HG03571 (cell line): ENCODE results near the gene OSBPL5.

Source experiments
- ATAC-seq: cut with Tn5 transposase; IDR thresholded peaks from one replicate; pipeline ENCODE4 v1.9.1; 2021; ENCODE audit not compliant: unreplicated experiment

OSBPL5 gene

DNA sequence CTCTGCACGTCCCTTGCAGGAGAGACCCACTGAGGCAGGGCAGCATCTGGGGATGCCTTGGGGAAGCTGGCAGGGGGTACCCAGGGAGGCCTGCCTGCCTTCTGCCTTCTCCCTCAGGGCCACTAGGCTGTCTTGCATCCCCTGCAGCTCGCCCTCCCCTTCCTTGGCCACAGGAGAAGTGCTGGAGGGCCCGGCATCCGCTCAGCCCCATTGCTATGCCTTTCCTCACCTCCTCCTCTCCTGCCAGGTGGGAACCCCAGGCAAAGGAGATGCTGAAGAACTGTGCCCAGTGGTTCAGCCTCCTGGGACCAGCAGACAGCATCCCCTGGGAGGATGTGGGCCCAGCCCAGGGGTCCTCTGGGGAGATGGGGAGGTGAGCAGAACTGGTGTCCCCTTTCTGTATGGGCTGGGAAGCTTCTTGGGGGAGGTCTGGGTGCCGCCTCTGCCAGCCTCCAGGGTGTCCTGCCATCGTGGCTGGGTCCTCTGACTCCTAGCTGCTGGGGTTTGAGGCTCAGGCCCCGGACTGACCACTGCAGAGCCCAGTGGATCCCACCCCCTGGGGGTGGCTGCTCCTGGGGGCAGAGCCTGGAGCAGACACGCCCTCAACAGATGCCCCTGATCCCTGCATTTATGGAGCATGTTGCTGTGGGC, 32.9 kb upstream of the OSBPL5 start:
- no peak for ATAC-seq

DNA sequence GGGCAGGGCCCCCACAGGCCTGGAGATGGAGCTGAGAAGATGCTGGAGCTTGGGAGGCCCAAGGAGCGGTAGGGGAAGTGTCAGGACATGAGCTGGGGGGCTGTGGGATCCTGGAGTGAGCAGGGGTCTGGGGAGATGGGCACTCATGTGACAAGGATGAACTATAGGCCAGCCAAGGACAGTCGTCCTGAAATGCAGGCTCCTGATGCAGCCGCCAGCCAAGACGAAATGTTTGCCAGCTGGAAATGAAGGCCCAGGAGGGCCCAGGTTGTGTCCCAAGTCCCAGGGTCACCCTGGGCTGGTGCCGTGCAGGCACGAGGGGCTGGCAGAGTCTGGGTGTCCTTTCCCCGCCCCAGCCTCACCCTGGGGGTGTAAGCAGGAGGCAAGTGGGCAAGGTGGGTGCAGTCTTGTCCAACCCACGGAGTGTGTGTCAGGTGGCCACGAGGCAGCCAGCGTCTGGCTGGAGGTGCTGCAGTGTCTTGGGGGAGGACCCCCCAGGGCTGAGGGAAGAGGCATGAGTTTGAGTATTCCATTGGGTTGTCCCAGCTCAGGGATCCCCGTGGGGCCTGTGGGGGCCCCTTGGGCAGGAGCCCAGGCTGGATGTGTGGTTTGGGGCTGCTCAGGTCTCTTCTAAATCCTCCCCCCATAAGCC, 32.1 kb upstream of the OSBPL5 start:
- no peak for ATAC-seq

DNA sequence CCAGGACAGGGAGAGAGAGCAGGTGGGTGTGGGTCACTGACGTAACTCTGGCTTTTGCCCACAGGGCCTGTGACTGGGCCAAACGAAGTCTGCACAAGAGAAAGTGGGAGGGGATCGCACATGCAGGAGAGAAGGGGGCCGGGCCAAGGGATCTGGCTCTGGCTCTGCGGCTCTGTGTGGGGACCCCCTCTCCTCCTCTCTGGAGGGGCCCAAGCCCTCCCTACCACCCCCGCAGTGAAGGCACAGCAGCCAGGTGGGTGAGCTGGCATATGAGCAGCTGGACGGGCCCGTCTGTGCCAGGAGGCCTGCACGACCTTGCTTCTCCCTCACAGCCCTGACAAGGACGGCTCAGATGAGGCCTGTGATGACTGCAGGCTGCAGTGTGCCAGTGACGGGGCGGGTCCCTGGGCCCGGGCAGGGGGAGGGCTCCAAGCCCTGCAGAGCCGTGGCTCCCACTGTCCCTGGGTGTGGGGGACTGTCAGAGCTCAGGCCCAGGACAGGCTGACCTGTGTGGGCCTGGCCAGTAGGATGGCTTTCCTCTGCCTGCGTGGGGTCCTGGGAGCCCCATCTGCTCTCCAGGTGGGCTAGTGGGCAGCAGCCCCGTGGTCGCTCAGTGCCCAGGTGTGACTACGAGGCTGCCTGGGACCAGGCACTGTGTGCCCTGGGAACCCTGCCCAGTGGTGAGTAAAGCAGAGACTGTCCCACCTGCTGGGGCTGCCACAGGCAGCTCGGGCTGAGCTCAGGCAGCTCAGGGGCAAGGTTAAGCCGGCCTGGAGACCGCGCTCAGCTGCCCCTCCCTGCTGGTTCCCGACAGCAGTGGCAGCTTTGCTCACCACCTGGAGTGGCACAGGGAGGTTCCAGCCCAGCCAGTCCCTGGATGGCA, 31.3 kb upstream of the OSBPL5 start:
- no peak for ATAC-seq

DNA sequence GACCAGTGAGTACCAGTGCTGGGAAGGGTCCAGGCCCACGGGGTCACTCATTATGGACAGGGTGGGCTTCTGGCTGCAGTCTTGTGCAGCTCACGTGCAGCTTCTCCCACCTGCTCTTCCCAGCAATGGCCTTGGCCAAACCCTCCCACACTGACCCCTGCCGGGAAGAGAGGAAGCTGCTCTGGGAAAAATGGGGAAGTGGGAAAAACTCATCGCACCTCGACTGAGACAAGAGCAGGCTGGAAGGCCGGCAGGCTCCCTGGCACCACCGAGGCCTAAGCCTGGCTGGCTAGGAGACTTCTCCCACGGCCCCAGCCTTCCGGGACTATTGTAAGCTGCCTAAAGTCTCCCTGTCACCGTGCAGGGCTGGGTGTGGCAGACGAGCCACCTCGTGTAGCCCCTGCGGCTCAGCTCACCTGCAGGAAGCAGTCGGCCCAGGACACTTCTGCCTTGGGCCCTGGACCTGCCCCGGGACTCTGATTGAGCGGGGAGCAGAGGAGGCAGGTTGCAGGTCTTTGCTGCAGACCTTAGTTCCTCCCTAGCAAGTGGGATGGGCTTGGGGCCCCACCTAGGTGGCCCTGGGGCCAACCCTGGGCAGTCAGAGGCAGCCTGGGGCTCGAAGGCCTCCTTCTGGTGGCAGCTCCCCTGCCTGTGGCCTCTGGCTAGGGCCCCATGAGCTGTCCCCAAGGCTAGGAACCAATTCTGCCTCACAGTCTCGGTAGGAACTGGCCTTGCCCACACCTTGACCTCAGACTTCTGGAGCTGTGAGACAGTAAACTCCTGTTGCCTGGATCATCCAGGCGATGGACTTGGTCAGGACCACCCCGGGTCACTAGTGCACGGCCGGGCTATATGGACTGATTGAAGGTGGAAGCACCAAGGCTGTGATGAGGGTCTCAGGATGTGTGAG, 30.4 kb upstream of the OSBPL5 start:
- ATAC-seq: no peak

DNA sequence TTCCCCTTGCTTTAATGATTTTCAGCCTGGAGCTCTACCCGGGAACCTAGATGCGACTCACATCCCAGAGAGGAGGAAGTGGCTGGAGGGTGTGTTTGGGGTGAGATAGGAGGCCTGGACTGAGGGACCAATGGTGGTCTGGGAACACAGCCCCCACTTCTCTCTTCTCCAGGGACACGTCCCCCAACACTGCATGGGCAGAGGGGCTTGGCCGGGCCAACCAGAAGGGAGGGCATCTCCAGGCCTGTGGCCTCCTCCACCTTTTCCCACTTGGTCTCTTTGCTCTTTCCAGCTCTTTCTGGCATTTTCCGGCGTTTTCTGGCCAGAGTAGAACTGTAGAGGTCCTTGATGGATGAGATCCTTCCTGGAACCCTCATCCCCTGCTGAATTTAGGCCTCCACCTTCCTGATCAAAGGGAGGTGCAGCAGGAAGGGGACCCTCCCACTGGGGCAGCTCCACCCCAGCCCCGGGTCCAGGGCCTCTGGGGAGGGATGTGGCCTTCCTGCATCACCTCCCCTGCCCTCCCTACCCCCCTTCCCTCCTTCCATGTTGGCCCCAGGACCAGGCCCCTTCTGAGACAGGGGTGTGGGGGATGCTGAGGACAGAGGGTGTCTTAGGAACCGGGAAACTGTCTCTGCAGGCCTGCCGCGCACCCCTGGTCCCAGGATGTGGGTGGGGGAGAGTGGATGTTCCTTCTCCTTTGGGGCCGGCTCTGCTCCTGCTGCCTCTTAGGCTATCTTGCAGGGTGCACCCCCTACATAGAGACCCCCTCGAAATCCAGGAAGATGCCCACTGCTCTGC, 29.1 kb upstream of the OSBPL5 start:
- no peak for ATAC-seq

DNA sequence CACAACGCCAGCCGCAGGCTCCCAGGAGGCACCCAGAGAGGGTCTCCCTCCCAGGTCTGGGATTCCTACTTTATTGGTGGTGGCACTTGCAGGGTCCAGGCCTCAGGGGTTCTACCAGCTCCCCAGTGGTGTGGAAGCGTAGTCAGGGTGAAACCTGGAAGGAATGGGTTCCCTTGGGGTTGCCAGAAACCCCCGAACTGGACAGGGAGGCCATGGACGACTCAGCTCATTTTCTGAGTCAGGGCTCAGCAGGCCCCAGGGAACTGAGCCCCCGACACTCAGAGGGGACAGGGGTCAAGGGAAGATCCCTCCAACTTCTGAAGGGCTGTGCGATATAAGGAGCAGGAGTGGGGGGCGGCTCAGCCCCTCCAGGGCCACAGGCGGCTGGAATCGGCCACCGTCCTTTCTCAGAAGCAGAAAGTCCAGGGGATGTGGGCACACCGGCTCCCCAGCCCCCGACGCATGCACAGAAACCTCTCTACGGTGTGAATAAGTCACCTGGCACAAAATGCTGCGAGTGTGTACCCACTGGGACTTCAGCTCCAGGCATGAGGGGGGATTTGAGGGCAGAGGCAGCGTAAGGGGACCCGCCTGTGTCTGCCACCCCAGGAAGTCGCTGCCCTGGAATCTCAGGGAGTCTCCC, 28.4 kb upstream of the OSBPL5 start:
- ATAC-seq: no peak

DNA sequence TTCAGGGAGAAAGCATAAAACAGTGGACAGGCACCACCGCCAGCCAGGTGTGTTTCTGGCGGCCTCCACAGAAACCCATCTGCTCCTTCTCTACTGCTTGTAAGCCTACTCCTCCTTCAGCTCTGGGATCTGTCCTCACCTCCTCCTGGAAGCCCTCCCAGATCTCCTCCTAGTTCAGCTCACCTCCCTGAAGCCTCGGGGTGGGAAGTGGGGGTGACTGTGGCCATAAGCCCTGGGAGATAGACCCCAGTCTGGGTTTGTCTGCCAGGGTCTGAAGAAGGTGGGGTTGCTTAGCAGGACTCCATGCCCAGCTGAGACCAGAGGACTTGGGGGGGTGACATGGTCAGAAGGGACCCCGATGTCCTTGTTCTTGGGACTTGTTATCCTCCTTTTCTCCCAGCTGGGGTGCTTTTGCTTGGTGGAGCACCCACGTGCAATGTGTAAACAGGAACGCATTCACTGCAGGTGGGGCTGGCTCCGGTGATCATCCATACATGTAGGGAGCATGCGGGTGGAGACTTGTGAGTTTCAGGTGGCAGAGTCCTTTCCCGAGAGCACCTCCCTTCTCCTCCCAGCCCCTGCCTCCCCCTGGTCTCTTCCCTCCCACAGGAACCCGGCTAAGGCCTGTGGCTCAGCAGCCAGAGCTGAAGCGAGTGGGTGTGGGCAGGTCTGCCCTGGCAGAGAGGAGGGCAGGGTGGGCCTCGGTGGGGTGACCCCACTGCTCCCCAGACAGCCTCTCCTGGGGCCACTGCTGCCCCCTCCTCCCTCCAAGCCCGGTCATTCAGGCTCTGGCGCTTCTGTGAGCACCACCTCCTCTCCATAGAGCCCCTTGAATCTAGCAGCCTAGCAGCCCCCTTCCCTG, 27.6 kb upstream of the OSBPL5 start:
- no peak for ATAC-seq

DNA sequence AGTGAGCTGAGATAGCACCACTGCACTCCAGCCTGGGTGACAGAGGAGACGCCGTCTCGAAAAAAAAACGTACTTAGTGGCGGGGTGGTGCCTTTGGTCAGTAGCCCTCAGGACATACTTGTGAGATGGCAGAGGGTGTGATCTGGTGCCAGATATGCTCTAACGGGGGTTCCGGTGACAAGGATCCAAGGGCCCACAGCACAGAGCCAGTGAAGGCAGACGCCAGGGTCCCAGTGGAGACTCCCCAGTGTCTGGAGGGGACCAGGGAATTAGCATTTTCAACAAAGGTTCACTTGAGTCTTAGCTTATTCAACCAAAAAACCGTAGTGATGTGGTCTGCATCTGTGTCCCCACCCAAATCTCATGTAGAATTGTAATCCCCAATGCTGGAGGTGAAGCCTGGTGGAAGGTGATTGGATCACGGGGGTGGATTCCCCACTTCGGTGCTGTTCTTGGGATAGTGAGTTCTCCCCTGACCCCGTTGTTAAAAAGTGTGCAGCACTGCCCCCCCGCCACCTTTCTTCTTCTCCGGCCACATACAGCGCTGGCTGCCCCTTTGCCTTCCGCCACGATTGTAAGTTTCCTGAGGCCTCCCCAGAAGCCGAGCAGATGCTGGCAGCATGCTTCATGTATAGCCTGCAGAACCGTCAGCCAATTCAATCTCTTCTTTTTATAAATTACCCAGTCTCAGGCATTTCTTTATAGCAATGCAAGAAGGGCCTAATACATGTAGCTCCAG, 26.6 kb upstream of the OSBPL5 start:
- no peak for ATAC-seq

DNA sequence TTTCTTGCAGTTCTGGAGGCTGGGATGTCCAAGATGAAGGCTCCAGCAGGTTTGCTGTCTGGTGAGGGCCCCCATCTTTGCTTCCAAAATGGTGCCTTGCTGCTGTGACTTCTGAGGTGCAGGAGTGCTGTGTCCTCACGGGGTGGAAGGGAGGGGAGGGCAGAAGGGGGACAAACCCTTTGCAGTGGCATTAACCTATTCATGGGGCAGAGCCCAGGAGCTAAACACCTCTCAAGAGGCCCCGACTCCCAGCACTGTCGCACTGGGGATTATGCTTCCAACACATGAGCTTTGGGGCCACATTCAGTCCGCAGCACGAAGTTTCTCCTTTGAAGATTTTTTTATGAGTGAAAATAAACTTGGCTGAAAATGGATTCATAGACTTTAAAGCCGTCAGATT, 25.5 kb upstream of the OSBPL5 start:
- ATAC-seq: no peak

DNA sequence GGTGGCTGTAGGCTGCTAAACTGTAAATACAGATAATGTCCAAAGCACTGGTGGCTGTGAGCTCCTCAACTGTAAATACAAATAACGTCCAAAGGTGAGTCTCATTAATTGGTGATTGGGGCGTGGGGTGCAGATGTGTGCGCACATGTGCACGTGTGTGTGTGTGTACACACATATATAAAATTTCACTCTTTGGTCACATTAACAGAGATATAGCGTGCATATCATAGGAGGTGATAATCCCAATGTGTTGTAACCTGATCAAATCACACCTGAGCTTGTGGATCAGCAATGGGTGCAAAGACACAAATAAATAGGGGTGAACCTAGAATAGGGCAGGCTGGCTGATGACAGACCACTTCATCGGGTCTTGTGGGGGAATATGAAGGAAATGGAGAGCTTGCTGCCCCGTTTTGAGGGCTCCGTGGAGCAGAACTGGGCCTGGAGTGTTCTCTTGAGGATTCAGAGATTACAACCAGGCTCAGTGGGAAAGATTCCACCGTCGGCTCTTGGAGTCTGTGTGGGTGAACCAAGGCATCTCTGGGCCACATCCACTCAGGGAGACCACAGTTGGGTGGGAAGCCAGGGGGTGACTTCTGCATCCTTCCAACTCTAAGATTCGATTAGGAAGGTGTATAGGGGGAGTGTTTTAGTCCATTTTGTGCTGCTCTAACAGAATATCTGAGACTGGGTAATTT, 24.9 kb upstream of the OSBPL5 start:
- no peak for ATAC-seq

DNA sequence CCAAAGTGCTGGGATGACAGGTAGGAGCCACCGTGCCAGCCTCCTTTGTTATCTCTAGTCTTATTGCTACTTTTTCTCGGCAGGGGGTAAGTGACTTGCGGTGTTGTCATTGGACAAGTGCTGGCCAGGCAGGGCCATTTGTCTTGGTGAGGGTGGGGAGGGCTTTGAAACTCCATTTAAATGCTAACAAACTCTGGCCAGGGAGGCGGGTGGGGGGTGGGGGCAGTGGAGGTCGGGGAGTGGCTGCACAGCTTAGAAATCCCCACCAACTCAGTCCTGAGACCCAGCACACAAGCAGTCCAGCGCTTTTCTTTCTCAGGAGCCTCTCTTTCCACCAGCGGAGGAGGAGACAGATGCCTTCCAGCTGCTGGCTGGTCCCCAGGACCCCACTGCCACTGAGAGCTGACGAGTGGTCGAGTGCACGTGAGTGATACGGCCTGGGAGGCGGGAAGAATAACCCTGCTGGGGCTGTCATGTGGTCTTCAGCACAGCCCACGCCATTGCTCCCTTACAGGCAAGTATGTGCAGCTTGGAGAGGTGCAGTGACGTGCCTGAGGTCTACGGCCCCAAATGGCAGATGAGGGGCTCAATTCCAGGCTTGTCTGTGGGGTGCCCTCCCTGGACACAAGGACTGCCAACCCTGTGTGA, 24.2 kb upstream of the OSBPL5 start:
- no peak for ATAC-seq

DNA sequence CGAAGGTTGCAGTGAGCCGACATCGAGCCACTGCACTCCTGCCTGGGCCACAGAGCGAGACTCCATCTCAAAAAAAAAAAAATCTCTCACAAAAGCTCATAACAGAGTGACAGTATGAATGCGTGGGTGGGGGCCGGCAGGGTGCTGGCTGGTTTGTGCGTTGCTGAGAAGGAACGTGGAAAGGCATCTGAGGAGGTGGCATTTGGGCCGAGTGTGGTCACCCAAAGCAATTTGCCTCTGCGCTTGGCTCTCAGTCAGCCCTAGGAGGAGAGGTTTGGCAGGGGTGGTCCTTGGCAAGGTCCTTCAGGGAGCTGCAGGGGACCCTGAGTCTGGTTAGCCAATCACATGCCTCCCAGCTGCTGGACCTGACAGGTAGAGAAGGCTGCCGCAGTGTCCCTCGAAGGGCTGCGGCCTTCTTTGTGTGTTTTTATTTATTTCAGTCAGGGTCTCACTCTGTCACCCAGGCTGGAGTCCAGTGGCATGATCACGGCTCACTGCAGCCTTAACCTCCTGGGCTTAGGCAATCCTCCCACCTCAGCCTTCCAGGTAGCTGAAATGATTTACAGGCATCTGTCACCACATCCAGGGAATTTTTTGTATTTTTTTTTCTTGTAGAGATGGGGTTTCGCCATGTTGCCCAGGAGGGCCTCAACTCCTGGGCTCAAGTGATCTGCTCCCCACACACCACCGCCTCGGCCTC, 23.5 kb upstream of the OSBPL5 start:
- no peak for ATAC-seq

DNA sequence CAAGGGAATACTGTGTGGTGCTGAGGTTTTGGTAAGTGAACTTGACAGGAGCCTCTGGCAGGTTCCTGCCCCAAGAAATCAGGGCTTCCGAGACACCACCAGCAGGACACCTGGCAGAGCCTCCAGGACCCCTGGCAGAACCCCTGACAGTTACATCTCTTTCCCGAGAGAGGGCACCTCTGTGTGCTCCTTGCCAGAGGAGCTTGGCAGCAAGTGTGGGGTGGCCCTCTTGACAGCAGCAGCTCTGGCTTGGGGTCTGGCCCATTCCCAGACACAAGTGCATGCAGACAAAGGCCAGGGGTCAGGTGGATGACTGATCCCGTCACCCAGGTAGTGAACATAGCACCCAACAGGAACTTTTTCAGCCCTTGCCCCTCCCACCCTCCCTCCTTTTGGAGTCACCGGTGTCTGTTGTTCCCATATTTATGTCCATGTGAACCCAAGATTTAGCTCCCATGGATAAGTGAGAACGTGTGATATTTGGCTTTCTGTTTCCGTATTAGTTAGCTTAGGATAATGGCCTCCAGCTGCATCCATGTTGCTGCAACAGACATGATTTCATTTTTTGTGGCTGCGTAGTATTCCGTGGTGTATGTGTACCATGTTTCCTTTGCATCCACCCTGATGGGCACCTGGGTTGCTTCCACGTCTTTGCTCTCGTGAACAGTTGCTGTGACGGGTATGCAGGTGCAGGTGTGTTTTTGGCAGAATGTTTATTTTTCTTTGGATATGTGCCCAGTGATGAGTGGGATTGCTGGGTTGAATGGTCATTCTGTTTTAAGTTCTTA, 21.2 kb upstream of the OSBPL5 start:
- ATAC-seq: no peak

DNA sequence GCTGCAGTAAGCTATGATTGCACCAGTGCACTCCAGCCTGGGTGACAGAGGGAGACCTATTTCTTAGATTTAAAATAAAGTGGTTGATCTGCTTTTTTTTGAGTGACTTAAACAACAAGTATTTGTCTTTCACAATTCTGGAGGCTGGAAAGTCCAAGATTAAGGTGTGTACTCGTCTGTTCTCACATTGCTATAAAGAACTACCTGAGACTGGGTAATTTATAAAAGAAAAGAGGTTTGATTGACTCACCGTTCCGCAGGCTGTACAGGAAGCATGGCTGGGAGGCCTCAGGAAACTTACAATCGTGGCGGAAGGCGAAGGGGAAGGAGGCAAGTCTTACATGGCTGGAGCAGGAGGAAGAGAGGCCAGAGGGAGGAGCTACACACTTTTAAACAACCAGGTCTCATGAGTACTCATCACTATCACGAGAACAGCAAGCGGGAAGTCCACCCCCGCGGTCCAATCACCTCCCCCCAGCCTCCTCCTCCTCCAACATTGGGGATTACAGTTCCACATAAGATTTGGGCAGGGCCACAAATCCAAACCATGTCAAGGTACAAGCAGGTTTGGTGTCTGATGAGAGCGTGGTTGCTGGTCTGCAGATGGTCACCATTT, 19.7 kb upstream of the OSBPL5 start:
- ATAC-seq: no peak

DNA sequence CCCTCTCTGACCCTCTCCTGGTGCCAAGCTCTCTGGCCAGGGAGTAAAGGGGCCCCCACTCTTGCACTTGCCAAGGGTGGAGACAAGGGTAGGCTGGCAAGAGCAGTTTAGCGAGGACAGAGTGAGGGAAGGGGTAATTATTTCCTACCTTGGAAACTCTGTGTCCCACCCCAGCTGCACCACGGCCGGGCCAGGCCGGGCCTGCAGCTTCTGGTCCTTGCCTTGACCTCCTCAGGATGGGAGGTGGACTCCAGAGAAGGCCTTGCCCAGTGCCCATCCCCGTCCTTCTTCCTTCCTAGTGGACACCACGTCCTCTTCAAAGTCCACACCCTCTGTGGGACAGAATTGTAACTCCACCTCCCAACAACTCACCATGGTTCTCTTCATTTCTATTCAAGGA, 18.4 kb upstream of the OSBPL5 start:
- no peak for ATAC-seq
